Measurements from ENCODE around the gene PCSK9.
A peak's percentile ranks its signal among the peaks of the same experiment; 100 is the strongest.

PCSK9 gene

GRCh38 chr1:55039342-55040082, at the start of gene PCSK9:
Gene PCSK9 (plus strand): TSS chr1:55039548. CDS start chr1:55039838, 290 bp downstream.
- no peak for DNase-seq

- no peak for DNase-seq
Measured at GRCh38 chr1:54989968-54990810, 49.2 kb upstream of the PCSK9 start.

GRCh38 chr1:54990916-54991315, 48.4 kb upstream of the PCSK9 start:
- DNase-seq: no peak

- DNase-seq: no peak
Measured at GRCh38 chr1:54991939-54992338, 47.4 kb upstream of the PCSK9 start.

GRCh38 chr1:54993140-54993539, 46.2 kb upstream of the PCSK9 start:
- DNase-seq: no peak

- DNase-seq: no peak
Measured at GRCh38 chr1:54994355-54994990, 44.9 kb upstream of the PCSK9 start.

- DNase-seq: no peak
Measured at GRCh38 chr1:54995013-54995760, 44.2 kb upstream of the PCSK9 start.

GRCh38 chr1:54995835-54996234, 43.5 kb upstream of the PCSK9 start:
- DNase-seq: peak; percentile 67

GRCh38 chr1:54996359-54996868, 42.9 kb upstream of the PCSK9 start:
- DNase-seq: peak; percentile 83

- no peak for DNase-seq
Measured at GRCh38 chr1:54996869-54997710, 42.3 kb upstream of the PCSK9 start.

- no peak for DNase-seq
Measured at GRCh38 chr1:54997711-54997986, 41.7 kb upstream of the PCSK9 start.

GRCh38 chr1:54998100-54998499, 41.2 kb upstream of the PCSK9 start:
- no peak for DNase-seq

GRCh38 chr1:54998677-54999076, 40.7 kb upstream of the PCSK9 start, which contains the start of gene BSND:
Gene BSND (plus strand): TSS chr1:54998933. CDS start chr1:54999187, 254 bp downstream.
- DNase-seq: no peak

- DNase-seq: no peak
Measured at GRCh38 chr1:55000110-55001085, 39.0 kb upstream of the PCSK9 start.

GRCh38 chr1:55001311-55001710, 38.0 kb upstream of the PCSK9 start:
- no peak for DNase-seq

- no peak for DNase-seq
Measured at GRCh38 chr1:55002686-55003085, 36.7 kb upstream of the PCSK9 start.

- no peak for DNase-seq
Measured at GRCh38 chr1:55005351-55006140, 33.8 kb upstream of the PCSK9 start.

- DNase-seq: no peak
Measured at GRCh38 chr1:55006931-55007330, 32.4 kb upstream of the PCSK9 start.

- no peak for DNase-seq
Measured at GRCh38 chr1:55007625-55008024, 31.7 kb upstream of the PCSK9 start.
